Erythroblast (primary cell): ENCODE data around the gene N4BP2L2.
A peak's percentile ranks its signal among the peaks of the same experiment; 100 is the strongest.

Experiments used
- DNase-seq, 2 experiments: peaks; one replicate each; lab custom pipeline; 2025; lab: John Stamatoyannopoulos, UW
- GATA1 ChIP-seq: IDR thresholded peaks from 2 replicates; pipeline ENCODE4 v1.6.1; 2011; ENCODE audit warnings: low read depth, mild to moderate bottlenecking, control low read depth, low read length, moderate library complexity
- POLR2A ChIP-seq: IDR thresholded peaks from 2 replicates; pipeline ENCODE4 v1.6.1; 2011; ENCODE audit warnings: mild to moderate bottlenecking, low read length

The N4BP2L2 gene

GRCh38 chr13:32431361-32431760 lies 107.2 kb downstream of the N4BP2L2 start:
- DNase-seq, result peak; percentile 47 to 76
- TF ChIP-seq GATA1 (no peak), POLR2A (no peak)

GRCh38 chr13:32430018-32430747 lies 108.4 kb downstream of the N4BP2L2 start:
- no peak for TF ChIP-seq GATA1
- no peak for TF ChIP-seq POLR2A
- DNase-seq, result peak in 1 of 2 experiments; percentile 30

- TF ChIP-seq POLR2A, result no peak
- TF ChIP-seq GATA1, result no peak
- no peak for DNase-seq
These were observed 109.1 kb downstream of the N4BP2L2 start for GRCh38 chr13:32429433-32429909.

- peak; percentile 22 to 33 for DNase-seq
- TF ChIP-seq POLR2A (no peak), GATA1 (no peak)
These were observed 109.8 kb downstream of the N4BP2L2 start for GRCh38 chr13:32428581-32429432.

- DNase-seq, result peak; percentile 68 to 80
These were observed 110.6 kb downstream of the N4BP2L2 start, which contains the start of gene N4BP2L1 for GRCh38 chr13:32427852-32428580. Gene N4BP2L1 (minus strand): TSS chr13:32428130. CDS start chr13:32428082, 48 bp downstream.

GRCh38 chr13:32426990-32427851 lies 111.4 kb downstream of the N4BP2L2 start:
- DNase-seq, result peak; percentile 68 to 75
- TF ChIP-seq POLR2A (no peak), GATA1 (no peak)

More at GRCh38 chr13:32427852-32428580, 110.6 kb downstream of the N4BP2L2 start, which contains the start of gene N4BP2L1:
- TF ChIP-seq POLR2A (peak; percentile 78), GATA1 (no peak)

GRCh38 chr13:32426191-32426989 lies 112.2 kb downstream of the N4BP2L2 start:
- peak; percentile 26 for TF ChIP-seq POLR2A
- TF ChIP-seq GATA1, result no peak
- peak; percentile 71 to 74 for DNase-seq

GRCh38 chr13:32425158-32425557 lies 113.4 kb downstream of the N4BP2L2 start:
- TF ChIP-seq POLR2A (no peak), GATA1 (no peak)
- peak in 1 of 2 experiments; percentile 19 for DNase-seq

- TF ChIP-seq POLR2A, result no peak
- no peak for TF ChIP-seq GATA1
- peak; percentile 89 to 94 for DNase-seq
These were observed 115.0 kb downstream of the N4BP2L2 start for GRCh38 chr13:32423592-32423991.

- TF ChIP-seq POLR2A, result no peak
- no peak for TF ChIP-seq GATA1
- DNase-seq, result no peak
These were observed 118.7 kb downstream of the N4BP2L2 start for GRCh38 chr13:32419862-32420261.

- DNase-seq, result no peak
- no peak for TF ChIP-seq GATA1
- no peak for TF ChIP-seq POLR2A
These were observed 120.6 kb downstream of the N4BP2L2 start for GRCh38 chr13:32417995-32418394.
